ENCODE results near the gene HSDL2.
"Not testable (repeated sequence)": the region's sequence is repeated elsewhere in the genome, so short reads cannot be mapped to it uniquely, and the experiment has no call there.

Gene HSDL2

DNA sequence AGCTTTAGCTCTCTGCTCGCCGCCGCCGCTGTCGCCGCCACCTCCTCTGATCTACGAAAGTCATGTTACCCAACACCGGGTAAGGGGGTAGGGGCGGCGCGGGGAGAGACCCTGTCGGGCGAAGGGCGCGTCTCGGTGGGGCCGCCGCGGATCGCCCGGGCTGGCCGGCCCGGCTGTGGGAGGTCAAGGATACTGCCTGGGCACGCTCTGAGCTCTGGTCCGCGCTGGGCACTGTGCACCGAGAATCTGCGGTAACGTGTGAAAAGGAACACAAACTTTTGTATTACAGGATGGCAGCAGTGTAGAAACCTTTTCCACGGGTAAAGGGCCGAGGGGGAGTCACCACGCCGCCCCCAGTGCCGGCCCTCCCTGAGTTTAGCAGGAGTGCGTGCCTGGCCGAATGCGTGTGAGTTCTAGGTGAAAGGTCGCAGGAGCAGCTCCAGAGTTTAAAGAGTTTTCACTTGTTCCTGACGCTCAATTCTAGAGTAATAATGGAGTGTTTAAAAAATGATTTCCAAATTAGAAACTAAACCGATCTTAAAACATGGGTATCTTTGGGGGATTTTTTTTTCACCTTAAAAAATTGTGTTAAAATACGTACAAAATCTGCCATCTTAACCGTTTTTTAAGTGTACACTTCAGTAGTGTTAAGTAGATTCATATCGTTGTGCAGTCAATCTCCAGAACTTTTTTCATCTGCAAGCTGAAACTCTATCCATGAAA lies at the start of gene HSDL2:
Gene HSDL2, plus strand, starts transcription at position 7 of the 723 bp plus-strand sequence. Its CDS starts 56 bp downstream, at position 63.
- peak; percentile 54 for DNase-seq

DNA sequence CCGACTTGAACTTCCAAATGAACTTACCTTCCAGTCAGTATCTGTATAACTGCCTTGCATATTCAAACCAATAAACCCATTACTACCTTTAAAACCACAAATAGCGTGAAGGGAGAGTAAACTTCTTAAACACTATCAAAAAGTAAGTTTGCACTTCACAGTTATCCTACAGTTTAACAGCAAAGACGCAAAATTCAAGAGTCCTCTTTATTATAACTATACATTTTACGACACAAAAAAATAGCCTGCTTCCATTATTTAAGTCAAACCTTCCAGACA lies 48.3 kb upstream of the HSDL2 start:
- DNase-seq: peak; percentile 24

DNA sequence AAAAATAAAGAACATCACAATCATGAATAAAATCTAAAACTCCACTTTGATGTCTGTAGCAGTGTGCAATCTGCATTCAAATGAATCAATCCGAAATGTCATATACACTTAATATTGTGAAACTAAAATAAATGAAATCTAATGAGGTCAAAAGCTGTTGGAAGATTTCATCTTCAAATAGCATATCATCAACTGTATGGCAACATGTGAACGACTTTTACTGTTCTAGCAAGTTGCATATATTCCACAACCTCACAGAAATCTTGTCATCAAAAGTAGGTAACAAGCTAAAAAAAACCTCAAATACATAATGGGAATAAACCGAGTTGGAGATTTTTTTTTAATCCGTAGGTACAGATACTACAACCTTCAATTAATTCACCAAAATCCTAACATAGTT lies 47.7 kb upstream of the HSDL2 start:
- peak; percentile 24 for DNase-seq

DNA sequence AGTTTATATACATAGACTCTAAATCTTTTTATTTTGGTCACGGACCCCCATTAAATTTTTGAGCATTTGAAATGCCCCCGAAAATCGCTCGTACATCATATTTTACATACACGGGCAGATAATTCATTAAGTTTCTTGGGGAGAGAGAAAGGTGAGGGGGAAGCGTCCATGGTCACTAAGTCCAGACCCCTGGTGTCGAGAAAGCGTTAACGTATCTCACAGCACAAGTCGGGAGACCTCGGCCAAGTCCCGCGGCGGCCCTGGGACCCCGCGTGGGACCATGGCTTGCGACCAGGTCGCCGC lies 47.3 kb upstream of the HSDL2 start:
- no peak for DNase-seq

DNA sequence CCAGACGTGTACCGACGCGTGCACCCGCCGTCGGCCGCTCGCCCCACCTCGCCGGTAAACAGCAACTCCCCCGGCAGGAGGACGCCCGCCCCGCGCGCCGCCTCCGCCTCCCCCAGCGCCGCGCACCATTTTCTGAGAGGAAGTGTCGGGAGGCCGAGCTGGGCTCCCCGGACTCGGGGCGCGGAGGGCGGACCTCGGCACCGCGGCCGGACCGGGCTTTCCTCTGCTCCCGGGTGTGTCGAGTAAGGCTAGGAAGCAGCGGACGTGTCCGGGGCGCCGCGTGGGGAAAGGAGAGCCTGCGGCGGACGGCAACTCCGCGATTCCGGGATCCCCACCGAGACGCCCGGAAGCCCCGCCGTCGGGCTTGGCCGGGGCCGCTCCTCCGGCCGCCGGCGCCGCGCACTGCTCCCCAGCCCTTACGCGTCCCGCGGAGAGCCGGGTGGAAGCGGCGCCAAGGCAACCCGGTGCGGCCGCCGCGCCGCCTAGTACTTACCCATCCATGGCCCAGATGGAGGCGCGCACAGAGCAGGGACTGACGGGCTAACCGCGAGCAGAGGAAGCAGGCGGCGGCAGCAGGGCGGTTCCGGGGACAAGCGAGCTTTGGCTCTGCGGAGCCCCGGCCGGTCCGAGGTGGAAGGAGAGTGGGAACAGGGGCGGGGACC lies 46.8 kb upstream of the HSDL2 start, which contains the start of gene PTBP3:
Gene PTBP3, minus strand, starts transcription at position 643 of the 662 bp plus-strand sequence. CDS start 35,754 bp downstream, outside the sequence.
- peak; percentile 98 for DNase-seq

DNA sequence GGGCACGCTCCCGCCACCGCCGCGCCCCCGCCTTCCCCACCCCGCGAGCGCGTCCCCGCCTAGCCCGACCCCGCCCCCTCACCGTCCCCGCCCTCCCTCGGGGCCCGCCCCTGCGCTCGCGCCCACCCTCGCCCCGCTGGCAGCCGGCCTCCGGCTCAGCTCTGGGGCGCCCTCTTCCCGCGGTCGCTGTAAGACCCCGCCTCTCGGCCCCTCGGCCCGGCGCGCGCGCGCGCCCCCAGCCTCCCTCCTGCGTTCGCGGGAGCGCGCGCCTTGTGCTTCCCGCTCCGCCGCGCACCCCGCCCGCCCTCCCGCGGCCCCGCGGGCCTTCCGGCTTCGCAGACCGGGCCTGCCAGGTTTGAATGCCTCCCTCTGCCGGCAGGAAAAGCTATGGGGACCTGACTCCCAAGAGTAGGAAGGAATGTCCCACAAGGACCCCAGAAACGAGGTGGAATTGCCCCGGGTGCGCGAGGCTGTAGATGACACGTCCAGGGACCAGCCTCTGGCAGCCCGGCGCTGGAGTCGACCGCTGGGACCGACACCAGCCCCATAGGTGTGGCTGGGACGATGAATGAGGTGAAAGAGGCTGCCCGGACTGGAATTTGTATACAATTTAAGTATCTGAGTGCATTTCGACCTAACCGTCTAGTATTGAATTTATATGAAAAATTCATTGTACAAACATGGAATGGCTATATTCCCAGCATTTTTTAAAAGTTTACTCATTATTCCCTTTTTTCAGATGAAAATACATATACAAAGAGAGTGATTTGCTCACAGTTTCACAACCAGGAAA lies 46.1 kb upstream of the HSDL2 start:
- DNase-seq: peak; percentile 98

DNA sequence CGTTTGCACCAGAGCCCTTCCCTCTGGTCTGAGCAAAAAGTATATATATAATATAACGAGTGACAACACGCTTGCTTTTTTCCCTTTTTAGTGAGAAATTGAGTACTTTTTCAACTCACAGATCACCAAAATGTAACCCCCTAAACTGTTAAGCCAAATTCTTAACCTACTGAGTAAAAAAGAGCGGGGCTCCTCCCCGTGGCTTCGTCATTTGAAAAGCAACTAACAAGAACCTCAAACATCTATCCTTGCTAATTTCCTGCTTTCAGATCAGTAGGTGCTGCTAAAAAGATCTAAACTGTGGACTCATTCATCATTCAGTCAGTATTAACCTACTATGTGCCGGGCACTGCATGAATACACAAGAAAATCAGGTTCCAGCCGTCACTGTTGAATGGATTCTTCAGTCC lies 45.5 kb upstream of the HSDL2 start:
- DNase-seq: peak; percentile 41

DNA sequence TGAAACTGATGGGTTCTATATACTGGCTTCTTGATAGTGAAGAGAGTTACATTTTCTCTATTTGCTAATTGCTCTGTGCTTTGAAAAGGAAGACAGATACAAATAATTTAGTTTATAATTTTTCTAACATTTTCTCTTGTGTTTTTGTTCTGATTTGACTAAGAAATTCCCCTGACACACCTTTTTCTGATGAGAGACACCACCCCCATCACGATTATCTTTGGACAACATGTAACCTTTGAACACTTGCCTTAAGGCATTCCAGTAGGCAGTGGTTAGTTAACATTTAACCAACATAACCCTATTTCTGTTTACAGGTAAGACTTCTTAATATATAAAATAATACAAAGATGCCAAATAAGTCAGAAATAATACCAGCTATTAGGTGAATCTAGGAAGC lies 42.4 kb upstream of the HSDL2 start:
- no peak for DNase-seq

DNA sequence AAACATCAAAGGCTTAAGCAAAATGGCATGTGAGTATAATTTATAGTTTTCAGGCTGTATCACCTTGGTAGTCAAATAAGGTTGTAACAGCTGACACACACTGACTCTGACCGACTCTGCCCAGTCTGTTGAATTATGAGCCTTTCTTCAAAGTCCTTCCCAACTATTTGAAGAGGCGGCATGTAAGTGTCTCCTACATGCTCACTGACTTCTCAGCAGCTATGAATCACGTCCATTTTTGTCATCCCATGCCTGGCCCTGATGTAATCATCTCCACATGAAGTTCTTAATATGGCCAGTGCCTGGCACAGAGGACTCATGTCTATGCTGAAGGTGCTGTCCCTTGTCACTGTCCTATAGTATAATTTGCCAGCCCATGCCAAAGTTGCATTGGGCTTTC lies 41.3 kb upstream of the HSDL2 start:
- DNase-seq: no peak

DNA sequence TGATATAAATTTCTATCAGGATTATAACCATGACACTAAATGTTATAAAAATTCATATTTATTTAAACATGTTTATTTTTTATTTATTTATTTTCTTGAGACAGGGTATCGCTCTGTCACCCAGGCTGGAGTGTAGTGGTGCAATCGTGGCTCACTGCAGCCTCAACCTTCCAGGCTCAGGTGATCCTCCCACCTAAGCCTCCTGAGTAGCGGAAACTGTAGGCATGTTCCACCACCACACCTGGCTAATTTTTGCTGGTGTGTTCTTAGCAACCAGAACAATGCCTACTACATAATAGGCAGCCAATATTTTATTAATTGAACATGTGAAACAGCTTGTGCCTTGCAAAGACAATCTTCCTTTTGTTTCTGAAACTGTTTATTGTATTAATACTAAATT lies 40.0 kb upstream of the HSDL2 start:
- DNase-seq: no peak

DNA sequence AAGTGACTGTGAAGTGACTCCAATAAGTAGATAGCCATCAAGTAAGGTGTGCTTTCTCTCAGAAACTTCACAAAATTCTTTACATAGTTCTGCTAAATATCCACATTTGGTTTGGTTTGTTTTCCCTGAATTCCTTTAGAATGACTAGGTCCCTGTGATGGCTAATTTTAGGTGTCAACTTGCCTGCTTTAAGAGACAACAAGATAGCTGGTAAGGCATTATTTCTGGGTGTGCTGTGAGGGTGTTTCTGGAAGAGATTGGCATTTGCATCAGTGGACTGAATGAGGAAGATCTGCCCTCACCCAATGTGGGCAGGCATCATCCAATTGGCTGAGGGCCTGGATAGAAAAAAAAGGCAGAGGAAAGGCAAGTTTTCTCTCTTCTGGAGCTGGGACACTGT lies 38.2 kb upstream of the HSDL2 start:
- DNase-seq: no peak

DNA sequence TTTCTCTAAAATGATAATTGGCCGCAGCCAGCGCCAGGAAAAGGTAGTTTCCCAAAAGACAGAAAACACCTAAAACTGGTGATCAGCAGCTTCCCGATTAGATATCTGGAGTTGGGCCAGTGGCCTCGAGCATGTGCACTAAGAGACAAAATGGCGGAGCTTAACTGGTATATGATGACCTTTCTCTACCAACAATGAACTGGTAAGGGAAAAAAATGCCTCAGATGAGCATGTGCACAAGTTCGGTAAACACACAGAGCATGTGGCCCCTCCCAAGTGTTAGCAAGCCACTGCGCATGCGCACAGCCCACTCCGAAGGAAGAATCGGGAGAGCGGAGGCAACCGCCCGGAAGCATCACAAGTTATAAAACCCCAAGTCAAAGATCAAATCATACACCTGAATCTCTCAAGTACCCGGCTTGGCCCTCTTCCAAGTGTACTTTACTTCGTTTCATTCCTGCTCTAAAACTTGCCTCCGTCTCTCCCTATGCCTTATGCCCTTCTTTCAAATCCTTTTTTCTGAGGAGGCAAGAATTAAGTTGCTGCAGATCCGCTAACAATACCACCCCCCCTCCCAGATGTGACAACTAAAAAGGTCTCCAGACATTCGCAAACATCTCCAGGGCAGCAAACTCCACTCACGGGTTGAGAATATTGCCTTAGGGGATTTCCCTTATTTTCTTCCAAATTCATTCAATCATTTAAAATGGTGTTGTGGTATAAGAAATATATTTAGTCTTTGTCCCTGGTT lies 31.5 kb upstream of the HSDL2 start:
- no peak for DNase-seq

DNA sequence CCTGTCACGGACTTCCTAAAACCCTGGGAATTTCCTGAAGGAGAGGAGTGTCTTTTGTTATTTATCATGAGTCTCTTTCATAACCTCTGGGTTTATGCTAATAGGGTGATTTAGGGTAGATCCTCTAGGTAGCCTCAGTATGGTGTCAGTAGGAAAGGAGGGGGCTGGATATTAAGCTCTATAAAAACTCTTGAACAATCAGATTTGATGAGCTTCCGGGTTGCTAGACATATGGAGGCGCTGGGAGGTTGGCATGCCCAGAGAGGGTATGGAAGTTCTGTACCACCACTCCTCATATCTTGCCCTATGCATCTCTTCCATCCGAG lies 30.9 kb upstream of the HSDL2 start:
- no peak for DNase-seq

DNA sequence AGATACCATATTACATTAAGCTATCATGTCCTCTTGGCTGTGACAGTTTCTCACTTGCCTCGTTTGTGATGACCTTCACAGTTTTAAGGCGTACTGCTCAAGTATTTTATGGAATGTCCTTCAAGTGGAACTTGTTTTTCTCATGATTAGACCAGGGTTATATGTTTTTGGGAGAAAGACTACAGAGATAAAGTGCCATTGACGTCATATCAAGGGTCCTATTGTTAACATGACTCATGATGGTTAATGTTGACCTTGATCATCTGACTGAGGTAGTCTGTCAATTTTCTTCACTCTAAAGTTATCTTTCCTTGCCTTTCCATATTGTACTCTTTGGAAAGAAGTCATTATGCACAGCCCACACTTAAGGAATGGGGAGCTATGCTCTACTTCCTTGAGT lies 28.7 kb upstream of the HSDL2 start:
- DNase-seq: no peak

DNA sequence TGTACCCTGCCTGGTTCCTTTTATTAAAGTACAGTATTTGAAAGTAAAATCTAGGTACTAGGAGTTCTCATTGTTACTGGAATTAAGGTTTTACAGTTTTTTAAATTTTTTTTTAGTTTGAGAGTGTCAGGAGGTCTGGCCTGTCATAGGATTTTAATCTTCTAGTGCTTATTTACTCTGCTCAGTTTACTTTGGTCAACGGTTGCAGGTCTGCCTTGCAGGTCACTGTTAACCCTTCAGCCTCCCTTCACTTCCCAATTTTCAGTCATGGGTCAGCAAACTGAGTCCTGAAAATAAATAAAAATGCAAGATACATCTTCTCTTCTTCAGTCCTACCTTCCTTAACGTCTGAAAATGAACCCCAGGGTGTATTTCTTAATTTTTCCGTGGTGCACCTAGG lies 27.7 kb upstream of the HSDL2 start:
- DNase-seq: no peak

DNA sequence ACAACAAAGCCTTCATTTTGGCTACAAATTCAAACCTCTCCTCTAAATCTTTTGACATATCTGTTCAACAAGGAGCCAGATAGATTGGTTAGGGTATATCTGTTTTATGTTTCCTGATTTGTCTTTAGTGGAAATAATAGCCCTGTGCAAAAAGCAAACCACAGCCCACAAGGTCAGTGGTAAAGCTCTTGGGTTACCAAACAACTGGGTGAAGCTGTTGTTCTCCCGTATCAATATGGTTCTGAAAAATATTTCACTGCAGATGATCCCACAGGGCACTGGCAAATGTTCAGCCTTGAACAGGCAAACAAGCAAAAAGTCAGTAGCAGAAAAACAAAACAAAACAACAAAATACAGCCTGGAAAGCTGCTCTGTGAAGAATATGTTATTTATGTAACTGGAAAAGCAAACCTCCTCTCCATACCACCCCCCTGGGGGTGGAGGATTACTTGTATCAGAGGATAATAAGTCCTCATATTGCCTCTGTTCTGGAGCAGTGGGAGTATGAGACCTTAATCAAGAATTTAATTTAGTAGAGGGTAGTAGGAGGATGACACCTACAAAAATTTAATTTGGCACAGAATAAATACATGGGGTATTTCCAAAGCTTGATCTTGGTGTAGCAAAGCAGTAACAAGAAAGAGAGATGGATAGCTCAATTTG lies 25.7 kb upstream of the HSDL2 start:
- DNase-seq: no peak

DNA sequence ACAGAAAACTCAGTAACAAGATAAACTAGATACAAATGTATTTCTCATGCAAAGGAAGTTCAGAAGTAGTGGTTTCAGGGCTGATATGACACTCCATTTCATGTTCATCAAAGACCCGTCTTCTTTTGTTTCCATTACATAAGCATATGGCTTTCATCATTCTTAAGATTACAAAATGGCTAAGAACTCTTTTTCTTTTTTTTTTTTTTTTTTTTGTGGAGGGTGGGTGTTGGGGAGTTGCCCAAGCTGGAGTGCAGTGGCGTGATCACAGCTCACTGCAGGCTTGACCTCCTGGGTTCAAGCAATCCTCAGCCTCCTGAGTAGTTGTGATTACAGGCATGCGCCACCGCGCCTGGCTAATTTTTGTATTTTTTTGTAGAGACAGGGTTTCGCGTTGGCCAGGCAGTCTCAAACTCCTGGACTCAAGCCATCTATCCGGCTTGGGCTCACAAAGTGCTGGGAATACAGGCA lies 24.4 kb upstream of the HSDL2 start:
- no peak for DNase-seq

DNA sequence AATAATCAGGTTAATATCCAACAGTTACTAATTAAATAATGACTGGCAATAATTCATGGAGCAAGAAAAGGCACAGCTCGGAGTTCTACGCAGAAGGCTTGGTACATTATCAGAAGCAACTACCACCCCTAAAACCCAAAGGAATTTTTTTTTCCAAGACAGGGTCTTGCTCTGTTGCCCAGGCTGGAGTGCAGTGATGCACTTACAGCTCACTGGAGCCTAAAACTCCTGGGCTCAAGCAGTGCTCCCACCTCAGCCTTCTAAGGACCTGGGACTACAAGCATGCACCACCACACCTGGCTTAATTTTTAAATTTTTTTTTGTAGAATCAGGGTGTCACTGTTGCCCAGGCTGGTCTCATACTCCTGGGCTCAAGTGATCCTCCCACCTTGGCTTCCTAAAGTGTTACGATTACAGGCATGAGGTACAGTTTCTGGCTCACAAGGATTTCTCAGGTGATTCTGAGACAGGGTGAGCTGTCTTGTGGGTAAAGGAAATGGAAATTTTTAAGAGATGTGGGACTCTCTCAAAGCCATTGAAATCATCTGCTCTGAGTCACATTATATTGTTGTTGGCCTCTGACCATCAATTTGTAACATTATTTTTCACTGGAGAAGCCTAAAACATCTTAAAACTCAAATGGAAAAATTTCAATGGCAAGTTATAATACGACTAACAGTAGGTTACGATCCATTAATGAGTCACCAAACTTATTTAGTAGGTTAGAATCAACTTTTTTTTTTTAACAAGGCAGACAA lies 19.7 kb upstream of the HSDL2 start:
- no peak for DNase-seq

DNA sequence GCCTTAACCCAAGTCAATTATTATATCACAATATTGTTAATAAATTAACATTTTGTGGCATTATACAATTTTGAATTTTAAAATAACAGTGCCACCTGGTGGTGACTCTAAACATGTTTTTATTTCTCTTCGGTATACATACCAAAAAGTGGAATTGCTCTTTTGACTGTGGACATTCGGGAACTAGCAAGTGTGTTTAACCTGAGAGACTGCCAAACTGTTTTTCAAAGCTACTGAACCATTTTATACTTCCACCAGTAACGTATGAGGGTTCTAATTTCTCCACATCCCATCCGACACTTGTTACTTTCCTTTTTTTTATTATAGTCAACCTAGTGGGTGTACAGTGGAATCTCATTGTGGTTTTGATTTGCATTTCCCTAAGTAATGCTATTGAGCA lies 18.3 kb upstream of the HSDL2 start:
- peak; percentile 65 for DNase-seq

DNA sequence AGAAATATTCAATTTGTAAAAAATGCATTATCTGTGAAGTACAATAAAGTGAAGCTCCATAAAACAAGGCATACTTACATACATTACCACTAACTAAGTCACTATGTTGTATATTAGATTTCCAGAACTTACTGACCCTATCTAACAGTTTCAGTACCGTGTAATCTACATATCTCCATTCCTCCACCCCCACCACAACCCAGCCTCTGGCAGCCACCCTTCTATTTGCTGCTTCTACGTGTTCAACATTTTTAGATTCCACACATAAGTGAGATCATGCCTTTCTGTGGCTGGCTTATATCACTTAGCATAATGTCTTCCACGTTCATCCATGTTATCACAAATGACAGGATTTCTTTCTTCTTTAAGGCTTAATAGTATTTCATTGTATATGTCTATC lies 15.1 kb upstream of the HSDL2 start:
- no peak for DNase-seq

DNA sequence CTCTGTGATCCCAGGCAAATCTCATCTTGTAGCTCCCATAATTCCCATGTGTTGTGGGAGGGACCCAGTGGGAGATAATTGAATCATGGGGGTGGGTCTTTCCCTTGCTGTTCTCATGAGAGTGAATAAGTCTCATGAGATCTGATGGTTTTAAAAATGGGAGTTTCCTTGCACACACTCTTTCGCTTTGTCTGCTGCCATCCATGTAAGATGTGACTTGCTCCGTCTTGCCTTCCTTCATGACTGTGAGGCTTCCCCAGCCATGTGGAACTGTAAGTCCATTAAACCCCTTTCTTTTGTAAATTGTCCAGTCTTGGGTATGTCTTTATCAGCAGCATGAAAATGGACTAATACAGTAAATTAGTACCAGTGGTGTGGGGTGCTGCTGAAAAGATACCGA lies 14.7 kb upstream of the HSDL2 start:
- DNase-seq: not testable (repeated sequence)

DNA sequence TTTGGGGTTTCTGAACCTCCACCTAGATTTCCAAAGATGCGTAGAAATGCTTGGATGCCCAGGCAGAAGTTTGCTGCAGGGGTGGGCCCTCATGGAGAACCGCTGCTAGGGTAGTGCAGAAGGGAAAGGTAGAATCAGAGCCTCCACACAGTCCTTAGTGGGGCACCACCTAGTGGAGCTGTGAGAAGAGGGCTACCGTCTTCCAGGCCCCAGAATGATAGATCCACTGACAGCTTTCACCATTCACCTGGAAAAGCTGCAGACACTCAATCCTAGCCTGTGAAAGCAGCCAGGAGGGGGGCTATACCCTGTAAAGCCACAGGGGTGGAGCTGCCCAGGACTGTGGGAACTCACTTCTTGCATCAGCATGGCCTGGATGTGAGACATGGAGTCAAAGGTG lies 13.3 kb upstream of the HSDL2 start:
- DNase-seq: peak; percentile 18

All from NCI-H82 (cell line).